ENCODE measurements around the gene SLC35C1. TPM values are rescaled to one million over a fixed set of nuclear protein-coding genes. Genes with fewer than 3 reads are reported as not detected.

SLC35C1 gene
- total RNA-seq, 1 experiment from 2014 or later, result 37.2 TPM

Other genes with a start within 250 kb of the SLC35C1 start
- not detected in 2 replicates for gene CHST1, start 139.5 kb upstream of the SLC35C1 start, total RNA-seq (2014; rRNA removed; shearing (Covaris generic))
- 24.0 and 28.6 TPM in 2 replicates for gene CRY2, start 42.3 kb downstream of the SLC35C1 start, total RNA-seq (2014; rRNA removed; shearing (Covaris generic))
- 2.9 and 4.0 TPM in 2 replicates for gene MAPK8IP1, start 80.5 kb downstream of the SLC35C1 start, total RNA-seq (2014; rRNA removed; shearing (Covaris generic))
- 0.31 and 1.7 TPM in 2 replicates for gene FREY1, start 102.1 kb downstream of the SLC35C1 start, total RNA-seq (2014; rRNA removed; shearing (Covaris generic))
- 86.5 and 98.4 TPM in 2 replicates for gene PEX16, start 112.7 kb downstream of the SLC35C1 start, total RNA-seq (2014; rRNA removed; shearing (Covaris generic))
- gene LARGE2, start 117.5 kb downstream of the SLC35C1 start, total RNA-seq (2014; rRNA removed; shearing (Covaris generic)), result 2.6 and 4.5 TPM in 2 replicates